ENCODE measurements around the gene TLCD1. TPM values are rescaled to one million over a fixed set of nuclear protein-coding genes. Genes with fewer than 3 reads are reported as not detected.

The TLCD1 gene
- polyA plus RNA-seq, 1 donor from 2014 or later = not detected

- no peaks in the 10 kb centered on the region for H4K20me1 ChIP-seq (ENCODE audit: insufficient read depth)
- TF ChIP-seq MXI1 (conservative IDR thresholded peaks at IDR 0.05; ENCODE audit: poor library complexity, severe bottlenecking) = no peak
- TF ChIP-seq POLR2AphosphoS5 (IDR thresholded peaks at IDR 0.05) = no peak
- no peak for TF ChIP-seq EP300 (conservative IDR thresholded peaks at IDR 0.05; ENCODE audit: poor library complexity, severe bottlenecking)
- no peak for TF ChIP-seq CTCF (IDR thresholded peaks at IDR 0.05; ENCODE audit: poor library complexity, severe bottlenecking)
- no peak for TF ChIP-seq TAF1 (IDR thresholded peaks at IDR 0.05; ENCODE audit: low read depth)
- TF ChIP-seq EZH2 (IDR thresholded peaks at IDR 0.05; ENCODE audit: borderline replicate concordance, insufficient read depth, low read length, poor library complexity, severe bottlenecking) = no peak
- no peak for TF ChIP-seq REST (IDR thresholded peaks at IDR 0.05; ENCODE audit: borderline replicate concordance)
- no peak for TF ChIP-seq RAD21 (conservative IDR thresholded peaks at IDR 0.05)
- no peak for TF ChIP-seq SMC3 (conservative IDR thresholded peaks at IDR 0.05; ENCODE audit: poor library complexity)
- no peak overlapping the region for H3K27ac ChIP-seq (ENCODE audit: low read length)
- no peaks in the 10 kb centered on the region for H3K9me3 ChIP-seq (ENCODE audit: low read length)
- H3K4me3 ChIP-seq (ENCODE audit: low read length) = no peak overlapping the region
- H3K4me2 ChIP-seq (ENCODE audit: low read length) = no peak overlapping the region
- H3F3A ChIP-seq (ENCODE audit: insufficient read depth, low read length, poor library complexity, severe bottlenecking) = no peaks in the 10 kb centered on the region
- H3K9ac ChIP-seq (ENCODE audit: low read length) = no peak overlapping the region
- peaks cover 11% of the 10 kb centered on the region for H3K36me3 ChIP-seq (ENCODE audit: insufficient read depth, low read length)
- no peaks in the 10 kb centered on the region for H3K9me2 ChIP-seq (ENCODE audit: insufficient read depth, low read length)
- H3K79me2 ChIP-seq (replicated peaks; ENCODE audit: insufficient read depth, low read length) = no peaks in the 10 kb centered on the region
- H2AFZ ChIP-seq (ENCODE audit: low read depth, low read length) = no peak overlapping the region
- H3K27me3 ChIP-seq (ENCODE audit: insufficient read depth, low read depth, low read length) = no peaks in the 10 kb centered on the region
Observed at GRCh38 chr17:28693869-28694268, 32.2 kb downstream of the TLCD1 start.

GRCh38 chr17:28689011-28689410, 37.0 kb downstream of the TLCD1 start:
- Histone ChIP-seq H3K27ac (ENCODE audit: low read length) (no peak overlapping the region), H2AFZ (ENCODE audit: low read depth, low read length) (no peak overlapping the region), H3K4me2 (ENCODE audit: low read length) (no peak overlapping the region), H3K9ac (ENCODE audit: low read length) (no peak overlapping the region), H3K36me3 (ENCODE audit: insufficient read depth, low read length) (peaks cover 23% of the 10 kb centered on the region), H3K27me3 (ENCODE audit: insufficient read depth, low read depth, low read length) (no peaks in the 10 kb centered on the region), H4K20me1 (ENCODE audit: insufficient read depth) (no peaks in the 10 kb centered on the region), H3K9me2 (ENCODE audit: insufficient read depth, low read length) (no peaks in the 10 kb centered on the region), H3K79me2 (replicated peaks; ENCODE audit: insufficient read depth, low read length) (no peaks in the 10 kb centered on the region), H3F3A (ENCODE audit: insufficient read depth, low read length, poor library complexity, severe bottlenecking) (no peaks in the 10 kb centered on the region), H3K9me3 (ENCODE audit: low read length) (no peaks in the 10 kb centered on the region), H3K4me3 (ENCODE audit: low read length) (no peak overlapping the region)
- no peak for TF ChIP-seq MXI1 (conservative IDR thresholded peaks at IDR 0.05; ENCODE audit: poor library complexity, severe bottlenecking)
- TF ChIP-seq EZH2 (IDR thresholded peaks at IDR 0.05; ENCODE audit: borderline replicate concordance, insufficient read depth, low read length, poor library complexity, severe bottlenecking) = no peak
- no peak for TF ChIP-seq SMC3 (conservative IDR thresholded peaks at IDR 0.05; ENCODE audit: poor library complexity)
- TF ChIP-seq EP300 (conservative IDR thresholded peaks at IDR 0.05; ENCODE audit: poor library complexity, severe bottlenecking) = no peak
- no peak for TF ChIP-seq TAF1 (IDR thresholded peaks at IDR 0.05; ENCODE audit: low read depth)
- TF ChIP-seq CTCF (IDR thresholded peaks at IDR 0.05; ENCODE audit: poor library complexity, severe bottlenecking) = no peak
- no peak for TF ChIP-seq POLR2AphosphoS5 (IDR thresholded peaks at IDR 0.05)
- no peak for TF ChIP-seq RAD21 (conservative IDR thresholded peaks at IDR 0.05)
- TF ChIP-seq REST (IDR thresholded peaks at IDR 0.05; ENCODE audit: borderline replicate concordance) = no peak

Measured in neural cell (in vitro differentiated cells).